H9 (cell line): ENCODE measurements around the gene SLC6A18. TPM values are rescaled to one million over a fixed set of nuclear protein-coding genes. Genes with fewer than 3 reads are reported as not detected.

Source experiments
- DNase-seq: peaks from one replicate; pipeline ENCODE4 v3.0.0-alpha.2; 2017
- H2AFZ ChIP-seq: one replicate; pipeline ENCODE4 v1.6.1; 2013; ENCODE audit warnings: mild to moderate bottlenecking, low read length, control low read depth, moderate library complexity
- H2AK5ac ChIP-seq: 2 replicates; pipeline ENCODE4 v1.6.1; 2013; ENCODE audit warnings: low read length, control low read depth, mixed read lengths; ENCODE audit not compliant: insufficient read length
- H2BK120ac ChIP-seq: one replicate; pipeline ENCODE4 v1.6.1; 2013; ENCODE audit warnings: low read depth, mild to moderate bottlenecking, low read length, control low read depth, inconsistent platforms; ENCODE audit not compliant: poor library complexity, severe bottlenecking
- H2BK12ac ChIP-seq: 2 replicates; pipeline ENCODE4 v1.6.1; 2013; ENCODE audit warnings: low read length, control low read depth, mixed read lengths, low read depth; ENCODE audit not compliant: insufficient read length
- H2BK15ac ChIP-seq: 2 replicates; pipeline ENCODE4 v1.6.1; 2013; ENCODE audit warnings: low read depth, low read length, control low read depth
- H2BK20ac ChIP-seq: one replicate; pipeline ENCODE4 v1.6.1; 2013; ENCODE audit warnings: low read depth, mild to moderate bottlenecking, low read length, control low read depth, inconsistent platforms; ENCODE audit not compliant: poor library complexity, severe bottlenecking
- H2BK5ac ChIP-seq: 2 replicates; pipeline ENCODE4 v1.6.1; 2013; ENCODE audit warnings: low read length, control low read depth, mixed read lengths; ENCODE audit not compliant: insufficient read length
- H3K14ac ChIP-seq: 2 replicates; pipeline ENCODE4 v1.6.1; 2013; ENCODE audit warnings: low read length, control low read depth; ENCODE audit not compliant: insufficient read depth
- H3K18ac ChIP-seq: 2 replicates; pipeline ENCODE4 v1.6.1; 2013; ENCODE audit warnings: low read depth, mild to moderate bottlenecking, mixed read lengths, low read length, control low read depth; ENCODE audit not compliant: insufficient read length
- H3K23ac ChIP-seq: 2 replicates; pipeline ENCODE4 v1.6.1; 2013; ENCODE audit warnings: low read length, control low read depth, mixed read lengths, low read depth; ENCODE audit not compliant: insufficient read length
- H3K23me2 ChIP-seq: 2 replicates; pipeline ENCODE4 v1.6.1; 2013; ENCODE audit warnings: low read depth, mild to moderate bottlenecking, mixed read lengths, low read length, control low read depth; ENCODE audit not compliant: insufficient read length, poor library complexity, severe bottlenecking
- H3K27ac ChIP-seq: 2 replicates; pipeline ENCODE4 v1.5.1; 2013; ENCODE audit warnings: low read length, control low read depth, mixed read lengths, low read depth; ENCODE audit not compliant: insufficient read length
- H3K27me3 ChIP-seq: 2 replicates; pipeline ENCODE4 v1.6.1; 2013; ENCODE audit warnings: low read length, control low read depth, inconsistent platforms; ENCODE audit not compliant: insufficient read depth
- H3K4ac ChIP-seq: 2 replicates; pipeline ENCODE4 v1.6.1; 2013; ENCODE audit warnings: low read depth, mild to moderate bottlenecking, control low read depth, inconsistent platforms, low read length, moderate library complexity
- H3K4me1 ChIP-seq: 2 replicates; pipeline ENCODE4 v1.6.1; 2013; ENCODE audit warnings: low read length, control low read depth, inconsistent platforms; ENCODE audit not compliant: insufficient read depth
- H3K4me2 ChIP-seq: 2 replicates; pipeline ENCODE4 v1.6.1; 2013; ENCODE audit warnings: low read length, control low read depth, mixed read lengths; ENCODE audit not compliant: insufficient read length, insufficient read depth
- H3K56ac ChIP-seq: 2 replicates; pipeline ENCODE4 v1.6.1; 2013; ENCODE audit warnings: low read depth, mild to moderate bottlenecking, mixed read lengths, low read length, control low read depth; ENCODE audit not compliant: insufficient read length
- H3K79me1 ChIP-seq: 2 replicates; pipeline ENCODE4 v1.6.1; 2013; ENCODE audit warnings: low read depth, mild to moderate bottlenecking, moderate library complexity, low read length, control low read depth, inconsistent platforms; ENCODE audit not compliant: insufficient read depth, poor library complexity, severe bottlenecking
- H3K79me2 ChIP-seq: 2 replicates; pipeline ENCODE4 v1.6.1; 2013; ENCODE audit warnings: low read length, control low read depth, inconsistent platforms; ENCODE audit not compliant: insufficient read depth
- H3K9ac ChIP-seq: 2 replicates; pipeline ENCODE4 v1.6.1; 2013; ENCODE audit warnings: low read length, control low read depth, mixed read lengths; ENCODE audit not compliant: insufficient read length; ENCODE audit errors: extremely low read depth
- H3K9me3 ChIP-seq: one replicate; pipeline ENCODE4 v1.6.1; 2013; ENCODE audit warnings: low read depth, low read length, inconsistent platforms; ENCODE audit not compliant: control insufficient read depth
- H3T11ph ChIP-seq: one replicate; pipeline ENCODE4 v1.6.1; 2013; ENCODE audit warnings: mild to moderate bottlenecking, low read length, control low read depth, inconsistent platforms
- H4K20me1 ChIP-seq: one replicate; pipeline ENCODE4 v1.6.1; 2013; ENCODE audit not compliant: control insufficient read depth, insufficient read length, insufficient read depth
- H4K5ac ChIP-seq: 2 replicates; pipeline ENCODE4 v1.6.1; 2013; ENCODE audit warnings: low read depth, mild to moderate bottlenecking, mixed read lengths, low read length, control low read depth; ENCODE audit not compliant: insufficient read length
- H4K8ac ChIP-seq: replicated peaks from 2 replicates; pipeline ENCODE4 v1.6.1; 2013; ENCODE audit warnings: low read length, control low read depth, mixed read lengths, low read depth; ENCODE audit not compliant: insufficient read length
- H4K91ac ChIP-seq: 2 replicates; pipeline ENCODE4 v1.6.1; 2013; ENCODE audit warnings: low read depth, mild to moderate bottlenecking, moderate library complexity, mixed read lengths, low read length, control low read depth; ENCODE audit not compliant: insufficient read length
- H3K27ac Mint-ChIP-seq, 3 experiments: 2 replicates in 2 of 3; 3 replicates in 1 of 3; pipeline ENCODE4 v1.8.0; 2020 to 2021; ENCODE audit warnings: mixed read lengths in 3 of 3, mild to moderate bottlenecking in 1 of 3, moderate library complexity in 1 of 3
- H3K27me3 Mint-ChIP-seq: 2 replicates; pipeline ENCODE4 v1.8.0; 2021; ENCODE audit warnings: low read depth, mild to moderate bottlenecking, moderate library complexity, mixed read lengths
- H3K36me3 Mint-ChIP-seq, 3 experiments: 2 replicates in 2 of 3; 3 replicates in 1 of 3; pipeline ENCODE4 v1.8.0; 2020 to 2021; ENCODE audit warnings: low read depth in 3 of 3, mixed read lengths in 3 of 3; ENCODE audit not compliant: insufficient read depth in 1 of 3
- H3K4me1 Mint-ChIP-seq, 2 experiments: 2 replicates each; pipeline ENCODE4 v1.8.0; 2020; ENCODE audit warnings: mixed read lengths in 2 of 2
- H3K4me3 Mint-ChIP-seq, 2 experiments: 2 replicates in 1 of 2; 3 replicates in 1 of 2; pipeline ENCODE4 v1.8.0; 2020 to 2021; ENCODE audit warnings: mild to moderate bottlenecking in 2 of 2, mixed read lengths in 2 of 2, moderate library complexity in 1 of 2
- H3K9me3 Mint-ChIP-seq, 2 experiments: 2 replicates in 1 of 2; 3 replicates in 1 of 2; pipeline ENCODE4 v1.8.0; 2020; ENCODE audit warnings: mild to moderate bottlenecking in 2 of 2, mixed read lengths in 2 of 2, moderate library complexity in 1 of 2
- CTCF ChIP-seq: fragments of 200-600 bp; sonication (generic); conservative IDR thresholded peaks from 3 replicates; pipeline ENCODE4 v1.8.0; 2021; ENCODE audit warnings: antibody characterized with exemption, mild to moderate bottlenecking
- WGBS: extraction: QIAGEN DNeasy Blood & Tissue Kit; methylation state at CpG from one replicate; pipeline ENCODE4 v1.1.7; 2013; ENCODE audit warnings: missing lambda C conversion rate, low lambda C conversion rate, mixed read lengths; ENCODE audit not compliant: insufficient read length; ENCODE audit errors: extremely low coverage; 5-methylcytosine and 5-hydroxymethylcytosine counted together
- total RNA-seq: library from RNA; stranded (reverse); gene quantifications from 2 replicates; pipeline ENCODE4 v1.2.1, GENCODE V29; 2021

The SLC6A18 gene
- total RNA-seq, 1 experiment from 2014 or later, result not detected

GRCh38 chr5:1183424-1184162 is 41.6 kb upstream of the SLC6A18 start:
- Histone ChIP-seq H3K14ac (no peak overlapping the region), H3K56ac (no peak overlapping the region), H3K23me2 (no peaks in the 10 kb centered on the region), H2BK15ac (no peak overlapping the region), H3K9me3 (no peaks in the 10 kb centered on the region), H3K4me2 (no peak overlapping the region), H3K79me1 (no peaks in the 10 kb centered on the region), H3K9ac (no peak overlapping the region), H4K91ac (no peak overlapping the region), H3K23ac (no peak overlapping the region), H2AFZ (no peak overlapping the region), H3K79me2 (no peaks in the 10 kb centered on the region), H3K27ac (no peak overlapping the region), H2BK120ac (no peak overlapping the region), H2BK5ac (no peak overlapping the region), H2BK12ac (no peak overlapping the region), H4K5ac (no peak overlapping the region), H3K18ac (no peak overlapping the region), H4K20me1 (no peaks in the 10 kb centered on the region), H3T11ph (no peak overlapping the region), H2BK20ac (no peak overlapping the region), H3K4me1 (no peaks in the 10 kb centered on the region), H3K4ac (no peak overlapping the region), H3K27me3 (no peaks in the 10 kb centered on the region), H2AK5ac (no peak overlapping the region), H4K8ac (no peak overlapping the region)
- Mint-ChIP-seq H3K4me3 (no peak overlapping the region), H3K36me3 (no peaks in the 10 kb centered on the region), H3K27ac (no peak overlapping the region), H3K27me3 (no peaks in the 10 kb centered on the region), H3K9me3 (no peaks in the 10 kb centered on the region), H3K4me1 (peaks cover 5% of the 10 kb centered on the region in 2 experiments; a peak in 2 of 4 replicates)
- WGBS, result no CpG with 5 or more reads among the region's 18 CpGs
- no peak for TF ChIP-seq CTCF
- DNase-seq, result no peak
